Muscle of arm (tissue), 14 donors: ENCODE measurements around the gene NEDD9. TPM values are rescaled to one million over a fixed set of nuclear protein-coding genes. Genes with fewer than 3 reads are reported as not detected.
A peak's percentile ranks its signal among the peaks of the same experiment; 100 is the strongest.

Source experiments
- DNase-seq: peaks from one replicate; pipeline ENCODE4 v3.0.0-alpha.2; 2013
- long read RNA-seq, 11 donors: transcript quantifications; one replicate each; lab custom pipeline, GENCODE V29; 2026
- polyA plus RNA-seq, 12 donors: library from polyadenylated mRNA; unstranded; fragments of 120-200 nt; gene quantifications; one replicate each; pipeline ENCODE4 v1.2.1, GENCODE V29; 2013; ENCODE audit not compliant: insufficient read length in 12 of 12

NEDD9 gene
- 10 to 100 TPM in 9 of 12 donors, 1 to 10 TPM in 2, not detected in 1; 8.6 to 46.0 (median 12.2) TPM for polyA plus RNA-seq
- long read RNA-seq, donor 1, full-length matches to known transcripts, result 2 of 2 reads
- long read RNA-seq, donor 1, partial matches to known transcripts, result 0 of 2 reads
- long read RNA-seq, donor 1, other reads (novel, unspliced or antisense), result 0 of 2 reads
- long read RNA-seq, donor 2, result 0 reads
- long read RNA-seq, donor 3, full-length matches to known transcripts, result 1 of 1 reads
- long read RNA-seq, donor 3, partial matches to known transcripts, result 0 of 1 reads
- long read RNA-seq, donor 3, other reads (novel, unspliced or antisense), result 0 of 1 reads
- long read RNA-seq, donor 4, full-length matches to known transcripts, result 2 of 2 reads
- long read RNA-seq, donor 4, partial matches to known transcripts, result 0 of 2 reads
- long read RNA-seq, donor 4, other reads (novel, unspliced or antisense), result 0 of 2 reads
- long read RNA-seq, donor 5, result 0 reads
- long read RNA-seq, donor 6, result 0 reads
- long read RNA-seq, donor 7, result 0 reads
- long read RNA-seq, donor 8, full-length matches to known transcripts, result 2 of 2 reads
- long read RNA-seq, donor 8, partial matches to known transcripts, result 0 of 2 reads
- long read RNA-seq, donor 8, other reads (novel, unspliced or antisense), result 0 of 2 reads
- long read RNA-seq, donor 9, result 0 reads
- long read RNA-seq, donor 10, full-length matches to known transcripts, result 2 of 10 reads
- long read RNA-seq, donor 10, partial matches to known transcripts, result 8 of 10 reads
- long read RNA-seq, donor 10, other reads (novel, unspliced or antisense), result 0 of 10 reads
- long read RNA-seq, donor 11, full-length matches to known transcripts, result 2 of 2 reads
- long read RNA-seq, donor 11, partial matches to known transcripts, result 0 of 2 reads
- long read RNA-seq, donor 11, other reads (novel, unspliced or antisense), result 0 of 2 reads

GRCh38 chr6:11232193-11232769, at the start of gene NEDD9:
TSS of gene NEDD9 (minus strand) at chr6:11232668. CDS start at chr6:11232515, 153 bp downstream.
- DNase-seq, result peak; percentile 91

- no peak for DNase-seq
These were observed 49.8 kb upstream of the NEDD9 start for GRCh38 chr6:11282245-11282644.

- no peak for DNase-seq
These were observed 47.9 kb upstream of the NEDD9 start for GRCh38 chr6:11280394-11280793.

GRCh38 chr6:11279284-11279689, 46.8 kb upstream of the NEDD9 start:
- DNase-seq, result no peak

- no peak for DNase-seq
These were observed 45.7 kb upstream of the NEDD9 start for GRCh38 chr6:11278207-11278559.

- DNase-seq, result no peak
These were observed 45.1 kb upstream of the NEDD9 start for GRCh38 chr6:11277275-11278206.

- DNase-seq, result no peak
These were observed 44.4 kb upstream of the NEDD9 start for GRCh38 chr6:11276911-11277274.

- DNase-seq, result no peak
These were observed 43.8 kb upstream of the NEDD9 start for GRCh38 chr6:11276228-11276627.

GRCh38 chr6:11275598-11275997, 43.1 kb upstream of the NEDD9 start:
- DNase-seq, result no peak

GRCh38 chr6:11273406-11274065, 41.1 kb upstream of the NEDD9 start:
- DNase-seq, result no peak

GRCh38 chr6:11272491-11273192, 40.2 kb upstream of the NEDD9 start:
- no peak for DNase-seq

- DNase-seq, result no peak
These were observed 39.0 kb upstream of the NEDD9 start for GRCh38 chr6:11271228-11272020.

- no peak for DNase-seq
These were observed 37.9 kb upstream of the NEDD9 start for GRCh38 chr6:11270030-11271027.

- DNase-seq, result no peak
These were observed 36.5 kb upstream of the NEDD9 start for GRCh38 chr6:11268978-11269377.

- no peak for DNase-seq
These were observed 34.5 kb upstream of the NEDD9 start for GRCh38 chr6:11266926-11267325.

- no peak for DNase-seq
These were observed 33.5 kb upstream of the NEDD9 start for GRCh38 chr6:11265932-11266331.

- no peak for DNase-seq
These were observed 31.6 kb upstream of the NEDD9 start for GRCh38 chr6:11264100-11264499.

- peak; percentile 70 for DNase-seq
These were observed 30.9 kb upstream of the NEDD9 start for GRCh38 chr6:11263291-11263775.
